Retinal pigment epithelial cell (primary cell): Measurements from ENCODE around the gene SLC44A3.

ENCODE experiments used
- DNase-seq: peaks from one replicate; pipeline ENCODE4 v3.0.0-alpha.2; 2010; ENCODE audit warnings: low read depth
- H3K4me3 ChIP-seq: 2 replicates; pipeline ENCODE4 v1.5.1; 2011; ENCODE audit warnings: mild to moderate bottlenecking, low read length, control low read depth, moderate library complexity
- CTCF ChIP-seq: conservative IDR thresholded peaks from 2 replicates; pipeline ENCODE4 v1.5.1; 2011; ENCODE audit warnings: low read depth, low read length, control low read depth, inconsistent platforms

The SLC44A3 gene

GRCh38 chr1:94928293-94928939 is 108.3 kb downstream of the SLC44A3 start:
- DNase-seq: no peak
- peak overlapping the region; percentile 81 for H3K4me3 ChIP-seq
- no peak for TF ChIP-seq CTCF

- DNase-seq: no peak
- peak overlapping the region; percentile 81 for H3K4me3 ChIP-seq
Observed at GRCh38 chr1:94929351-94930217, 109.4 kb downstream of the SLC44A3 start.

GRCh38 chr1:94931254-94931841 is 111.2 kb downstream of the SLC44A3 start:
- H3K4me3 ChIP-seq: no peak overlapping the region
- DNase-seq: no peak
- TF ChIP-seq CTCF: no peak

More at GRCh38 chr1:94929351-94930217, 109.4 kb downstream of the SLC44A3 start:
- TF ChIP-seq CTCF: no peak

- no peak for DNase-seq
- H3K4me3 ChIP-seq: no peak overlapping the region
- no peak for TF ChIP-seq CTCF
Observed at GRCh38 chr1:94934551-94934950, 114.4 kb downstream of the SLC44A3 start.

DNA sequence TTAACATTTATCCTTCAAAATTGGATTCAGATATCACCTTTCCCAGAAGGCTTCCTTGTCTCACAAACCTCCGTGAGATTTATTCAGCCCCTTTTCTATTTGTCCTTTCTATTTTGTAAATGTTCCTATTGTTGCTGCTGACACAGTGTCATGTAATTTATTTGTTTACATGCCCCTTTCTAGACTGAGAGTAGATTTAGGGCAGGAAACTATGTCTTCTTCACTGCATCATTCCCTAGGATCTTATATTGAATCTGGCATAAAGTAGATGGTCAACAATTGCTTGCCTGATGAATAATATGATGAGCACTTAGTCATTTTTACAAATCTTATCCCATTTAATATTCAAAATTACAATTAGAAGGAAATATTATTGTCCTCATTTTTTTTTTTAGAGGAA is 114.9 kb downstream of the SLC44A3 start:
- TF ChIP-seq CTCF: no peak
- no peak overlapping the region for H3K4me3 ChIP-seq
- no peak for DNase-seq

DNA sequence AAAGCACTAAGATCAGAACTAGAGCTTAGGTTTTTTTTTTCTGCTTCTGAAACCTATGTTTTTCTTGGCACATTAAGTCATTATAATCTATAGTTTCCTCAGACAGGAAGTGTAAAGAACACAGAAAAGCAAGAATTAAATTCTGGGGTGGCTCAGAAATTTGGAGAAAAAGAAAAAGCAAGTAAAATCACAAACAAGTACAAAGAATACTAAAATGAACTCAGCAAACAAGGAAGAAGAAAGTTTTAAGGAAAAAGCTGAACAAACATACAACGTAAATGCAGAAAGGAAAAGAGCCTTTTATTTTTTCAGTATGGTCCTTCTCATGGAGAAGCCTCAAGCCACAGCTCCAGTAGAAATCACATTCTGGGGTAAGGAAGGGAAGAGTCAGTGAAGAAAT is 115.3 kb downstream of the SLC44A3 start:
- H3K4me3 ChIP-seq: no peak overlapping the region
- no peak for DNase-seq
- no peak for TF ChIP-seq CTCF
